ENCODE data around the gene MED10.

DNA sequence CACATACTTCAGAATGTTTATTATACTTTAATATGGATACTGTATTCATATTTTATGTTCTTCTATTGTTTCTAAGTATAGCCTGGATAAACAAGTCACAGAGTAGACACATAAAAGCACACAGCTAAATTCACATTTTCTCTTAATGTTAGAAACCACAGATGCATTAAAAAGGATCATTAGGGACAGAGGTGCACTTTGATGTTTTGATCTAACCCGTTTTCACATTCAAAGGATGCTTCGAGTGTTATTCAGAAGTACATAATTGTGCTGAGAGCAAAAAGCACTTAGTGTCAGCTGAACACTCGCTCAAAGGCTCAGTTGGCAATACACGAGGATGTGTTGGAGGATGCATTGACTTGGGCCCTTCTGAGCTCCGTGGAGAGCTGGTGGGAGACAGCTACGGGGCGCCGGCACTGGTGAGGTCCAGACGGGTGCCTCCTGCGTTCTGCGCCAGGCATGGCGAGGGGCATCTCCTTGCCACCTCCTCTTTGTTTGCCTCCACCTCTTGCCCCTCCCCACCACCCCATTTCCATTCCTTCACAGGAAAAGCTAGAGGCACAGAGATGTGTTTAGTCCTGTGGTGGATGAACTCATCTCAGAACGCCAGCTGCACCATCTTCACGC lies 35.5 kb downstream of the MED10 start:
- TF ChIP-seq ZFP3 (CRISPR knock-in tag; IDR thresholded peaks at IDR 0.05) (no peak), ARNTL (CRISPR knock-in tag; IDR thresholded peaks at IDR 0.05; ENCODE audit: borderline replicate concordance, low read depth) (no peak), RARB (CRISPR knock-in tag; IDR thresholded peaks at IDR 0.05) (no peak), CSDC2 (CRISPR knock-in tag; IDR thresholded peaks at IDR 0.05) (no peak), ZNF565 (CRISPR knock-in tag; conservative IDR thresholded peaks at IDR 0.05; ENCODE audit: low read depth) (no peak), ZFP30 (CRISPR knock-in tag; IDR thresholded peaks at IDR 0.05) (no peak), PATZ1 (CRISPR knock-in tag; IDR thresholded peaks at IDR 0.05; ENCODE audit: borderline replicate concordance) (no peak), ESRRG (CRISPR knock-in tag; IDR thresholded peaks at IDR 0.05) (no peak), POU6F1 (CRISPR knock-in tag; IDR thresholded peaks at IDR 0.05; ENCODE audit: borderline replicate concordance, low read depth) (no peak), GLIS3 (CRISPR knock-in tag; IDR thresholded peaks at IDR 0.05) (no peak)
- TF ChIP-seq, protein P1, sequence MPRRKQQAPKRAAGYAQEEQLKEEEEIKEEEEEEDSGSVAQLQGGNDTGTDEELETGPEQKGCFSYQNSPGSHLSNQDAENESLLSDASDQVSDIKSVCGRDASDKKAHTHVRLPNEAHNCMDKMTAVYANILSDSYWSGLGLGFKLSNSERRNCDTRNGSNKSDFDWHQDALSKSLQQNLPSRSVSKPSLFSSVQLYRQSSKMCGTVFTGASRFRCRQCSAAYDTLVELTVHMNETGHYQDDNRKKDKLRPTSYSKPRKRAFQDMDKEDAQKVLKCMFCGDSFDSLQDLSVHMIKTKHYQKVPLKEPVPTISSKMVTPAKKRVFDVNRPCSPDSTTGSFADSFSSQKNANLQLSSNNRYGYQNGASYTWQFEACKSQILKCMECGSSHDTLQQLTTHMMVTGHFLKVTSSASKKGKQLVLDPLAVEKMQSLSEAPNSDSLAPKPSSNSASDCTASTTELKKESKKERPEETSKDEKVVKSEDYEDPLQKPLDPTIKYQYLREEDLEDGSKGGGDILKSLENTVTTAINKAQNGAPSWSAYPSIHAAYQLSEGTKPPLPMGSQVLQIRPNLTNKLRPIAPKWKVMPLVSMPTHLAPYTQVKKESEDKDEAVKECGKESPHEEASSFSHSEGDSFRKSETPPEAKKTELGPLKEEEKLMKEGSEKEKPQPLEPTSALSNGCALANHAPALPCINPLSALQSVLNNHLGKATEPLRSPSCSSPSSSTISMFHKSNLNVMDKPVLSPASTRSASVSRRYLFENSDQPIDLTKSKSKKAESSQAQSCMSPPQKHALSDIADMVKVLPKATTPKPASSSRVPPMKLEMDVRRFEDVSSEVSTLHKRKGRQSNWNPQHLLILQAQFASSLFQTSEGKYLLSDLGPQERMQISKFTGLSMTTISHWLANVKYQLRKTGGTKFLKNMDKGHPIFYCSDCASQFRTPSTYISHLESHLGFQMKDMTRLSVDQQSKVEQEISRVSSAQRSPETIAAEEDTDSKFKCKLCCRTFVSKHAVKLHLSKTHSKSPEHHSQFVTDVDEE (CRISPR knock-in tag; IDR thresholded peaks at IDR 0.05), result no peak
